ENCODE results near the gene REEP1.

REEP1 gene

GRCh38 chr2:86214503-86214832, 123.0 kb downstream of the REEP1 start:
- in situ Hi-C loops (cut with HindIII; ENCODE audit: low sequenced_read_pairs), result no loop called here
- no peak for DNase-seq (ENCODE audit: low read depth, low spot score)
- TF ChIP-seq CTCF (IDR thresholded peaks at IDR 0.05; ENCODE audit: low read depth, low read length), result no peak
- H3K4me3 ChIP-seq (ENCODE audit: low read depth, low read length), result no peak overlapping the region

GRCh38 chr2:86213699-86214502, 123.5 kb downstream of the REEP1 start:
- no peak for DNase-seq (ENCODE audit: low read depth, low spot score)
- H3K4me3 ChIP-seq (ENCODE audit: low read depth, low read length), result no peak overlapping the region
- TF ChIP-seq CTCF (IDR thresholded peaks at IDR 0.05; ENCODE audit: low read depth, low read length), result no peak
- in situ Hi-C loops (cut with HindIII; ENCODE audit: low sequenced_read_pairs), result no loop called here

GRCh38 chr2:86213056-86213455, 124.4 kb downstream of the REEP1 start:
- no peak for DNase-seq (ENCODE audit: low read depth, low spot score)
- no peak overlapping the region for H3K4me3 ChIP-seq (ENCODE audit: low read depth, low read length)
- in situ Hi-C loops (cut with HindIII; ENCODE audit: low sequenced_read_pairs), result no loop called here
- TF ChIP-seq CTCF (IDR thresholded peaks at IDR 0.05; ENCODE audit: low read depth, low read length), result no peak

GRCh38 chr2:86211796-86212188, 125.6 kb downstream of the REEP1 start:
- TF ChIP-seq CTCF (IDR thresholded peaks at IDR 0.05; ENCODE audit: low read depth, low read length), result no peak
- in situ Hi-C loops (cut with HindIII; ENCODE audit: low sequenced_read_pairs), result no loop called here
- no peak for DNase-seq (ENCODE audit: low read depth, low spot score)
- H3K4me3 ChIP-seq (ENCODE audit: low read depth, low read length), result no peak overlapping the region

- TF ChIP-seq CTCF (IDR thresholded peaks at IDR 0.05; ENCODE audit: low read depth, low read length), result no peak
- no peak overlapping the region for H3K4me3 ChIP-seq (ENCODE audit: low read depth, low read length)
- DNase-seq (ENCODE audit: low read depth, low spot score), result no peak
- in situ Hi-C loops (cut with HindIII; ENCODE audit: low sequenced_read_pairs), result no loop called here
These were observed 126.2 kb downstream of the REEP1 start for GRCh38 chr2:86211033-86211795.

- TF ChIP-seq CTCF (IDR thresholded peaks at IDR 0.05; ENCODE audit: low read depth, low read length), result no peak
- no peak overlapping the region for H3K4me3 ChIP-seq (ENCODE audit: low read depth, low read length)
- no peak for DNase-seq (ENCODE audit: low read depth, low spot score)
- in situ Hi-C loops (cut with HindIII; ENCODE audit: low sequenced_read_pairs), result no loop called here
These were observed 133.0 kb downstream of the REEP1 start for GRCh38 chr2:86204458-86204857.
